Mesenchymal stem cell (in vitro differentiated cells and primary cell): ENCODE measurements around the gene NKAIN2.

Experiments
- DNase-seq: peaks from one replicate; pipeline ENCODE4 v3.0.0-alpha.2; 2013
- H2AFZ ChIP-seq: one replicate; pipeline ENCODE4 v1.6.1; 2013; ENCODE audit warnings: low read depth, mild to moderate bottlenecking, control low read depth, inconsistent platforms, low read length, moderate library complexity
- H2AK5ac ChIP-seq: 2 replicates; pipeline ENCODE4 v1.6.1; 2013; ENCODE audit warnings: low read length, moderate library complexity, mild to moderate bottlenecking, inconsistent platforms; ENCODE audit not compliant: severe bottlenecking
- H2BK120ac ChIP-seq: one replicate; pipeline ENCODE4 v1.6.1; 2013; ENCODE audit warnings: low read depth, mild to moderate bottlenecking, inconsistent platforms, low read length, moderate library complexity
- H2BK12ac ChIP-seq, 2 experiments: one replicate each; pipeline ENCODE4 v1.6.1; 2013; ENCODE audit warnings: inconsistent platforms in 2 of 2, low read length in 2 of 2, mild to moderate bottlenecking in 2 of 2, moderate library complexity in 2 of 2, control low read depth in 1 of 2
- H2BK15ac ChIP-seq: one replicate; pipeline ENCODE4 v1.6.1; 2013; ENCODE audit warnings: mild to moderate bottlenecking, low read depth, inconsistent platforms; ENCODE audit not compliant: poor library complexity, severe bottlenecking
- H2BK5ac ChIP-seq: 2 replicates; pipeline ENCODE4 v1.6.1; 2013; ENCODE audit warnings: low read depth, mild to moderate bottlenecking, low read length, control low read depth, inconsistent platforms; ENCODE audit not compliant: poor library complexity, severe bottlenecking
- H3K14ac ChIP-seq, 2 experiments: one replicate each; pipeline ENCODE4 v1.6.1; 2013; ENCODE audit warnings: inconsistent platforms in 2 of 2, low read length in 2 of 2, control low read depth in 1 of 2, mild to moderate bottlenecking in 1 of 2, moderate library complexity in 1 of 2
- H3K18ac ChIP-seq, 2 experiments: one replicate each; pipeline ENCODE4 v1.6.1; 2013; ENCODE audit warnings: inconsistent platforms in 2 of 2, low read length in 2 of 2, control low read depth in 1 of 2, low read depth in 1 of 2, mild to moderate bottlenecking in 1 of 2
- H3K23ac ChIP-seq, 2 experiments: one replicate each; pipeline ENCODE4 v1.6.1; 2013; ENCODE audit warnings: inconsistent platforms in 2 of 2, low read length in 2 of 2, mild to moderate bottlenecking in 2 of 2, moderate library complexity in 2 of 2, control low read depth in 1 of 2
- H3K27ac ChIP-seq: 2 replicates; pipeline ENCODE4 v1.5.1; 2013; ENCODE audit warnings: mild to moderate bottlenecking, moderate library complexity, low read length, control low read depth, inconsistent platforms; ENCODE audit not compliant: poor library complexity, severe bottlenecking
- H3K27me3 ChIP-seq, 2 experiments: 2 replicates each; pipeline versions ENCODE4 v1.6.1 to v1.7.0; 2013; ENCODE audit warnings: low read length in 2 of 2, mild to moderate bottlenecking in 2 of 2, moderate library complexity in 2 of 2, control low read depth in 1 of 2, inconsistent platforms in 1 of 2; ENCODE audit not compliant: control insufficient read depth in 1 of 2, insufficient read depth in 1 of 2
- H3K36me3 ChIP-seq, 2 experiments: 2 replicates each; pipeline versions ENCODE4 v1.6.1 to v1.7.0; 2013; ENCODE audit warnings: low read length in 2 of 2, control low read depth in 1 of 2, inconsistent platforms in 1 of 2, low read depth in 1 of 2, mild to moderate bottlenecking in 1 of 2; ENCODE audit not compliant: insufficient read depth in 2 of 2, control insufficient read depth in 1 of 2
- H3K4ac ChIP-seq, 2 experiments: one replicate each; pipeline ENCODE4 v1.6.1; 2013; ENCODE audit warnings: inconsistent platforms in 2 of 2, low read length in 2 of 2, mild to moderate bottlenecking in 2 of 2, moderate library complexity in 2 of 2, control low read depth in 1 of 2, low read depth in 1 of 2
- H3K4me1 ChIP-seq: 2 replicates; pipeline ENCODE4 v1.6.1; 2013; ENCODE audit warnings: low read depth, low read length, control low read depth; ENCODE audit not compliant: control insufficient read depth, insufficient read depth
- H3K4me2 ChIP-seq: 2 replicates; pipeline ENCODE4 v1.6.1; 2013; ENCODE audit warnings: low read length, mild to moderate bottlenecking, inconsistent platforms; ENCODE audit not compliant: poor library complexity, severe bottlenecking
- H3K4me3 ChIP-seq, 2 experiments: 2 replicates each; pipeline versions ENCODE4 v1.5.1 to v1.7.0; 2013; ENCODE audit warnings: low read length in 2 of 2, mild to moderate bottlenecking in 2 of 2, control low read depth in 1 of 2, low read depth in 1 of 2; ENCODE audit not compliant: insufficient read depth in 1 of 2
- H3K79me1 ChIP-seq: replicated peaks from 2 replicates; pipeline ENCODE4 v1.6.1; 2013; ENCODE audit warnings: mild to moderate bottlenecking, control low read depth, low read length, inconsistent platforms; ENCODE audit not compliant: poor library complexity, severe bottlenecking
- H3K9ac ChIP-seq: 2 replicates; pipeline ENCODE4 v1.7.0; 2013; ENCODE audit warnings: mild to moderate bottlenecking, low read length, moderate library complexity
- H3K9me3 ChIP-seq: 2 replicates; pipeline ENCODE4 v1.7.0; 2013; ENCODE audit warnings: mild to moderate bottlenecking, low read length; ENCODE audit not compliant: control insufficient read depth
- H4K8ac ChIP-seq: one replicate; pipeline ENCODE4 v1.6.1; 2013; ENCODE audit warnings: inconsistent platforms, mild to moderate bottlenecking, low read length, moderate library complexity
- H4K91ac ChIP-seq: one replicate; pipeline ENCODE4 v1.6.1; 2013; ENCODE audit warnings: mild to moderate bottlenecking, low read length, inconsistent platforms
- WGBS: methylation state at CpG from one replicate; pipeline ENCODE4 v1.1.7; 2013; ENCODE audit warnings: mixed read lengths; 5-methylcytosine and 5-hydroxymethylcytosine counted together

Gene NKAIN2

DNA sequence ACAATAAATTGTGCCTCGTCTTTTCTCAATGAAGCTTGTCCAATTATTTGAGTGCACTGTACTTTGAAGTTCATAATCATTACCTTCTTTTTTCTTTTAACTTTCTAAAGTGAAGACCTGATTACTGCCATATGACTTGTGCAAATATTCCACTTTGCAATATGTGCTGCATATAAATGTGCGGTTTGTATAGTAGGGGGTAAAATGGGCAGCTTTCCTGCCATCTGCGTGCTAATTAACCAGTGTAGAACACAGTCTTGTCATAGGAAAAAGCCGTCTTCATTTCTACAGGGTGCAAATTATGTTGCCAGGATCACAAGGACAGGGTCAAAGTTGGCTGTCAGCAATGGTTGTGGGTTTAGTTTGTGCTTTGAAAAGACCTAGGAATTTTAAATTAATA lies 397.0 kb downstream of the NKAIN2 start:
- Histone ChIP-seq H2AFZ (no peak overlapping the region), H3K9ac (no peak overlapping the region), H2BK12ac (no peak overlapping the region), H4K8ac (no peak overlapping the region), H2BK15ac (no peak overlapping the region), H3K4me2 (no peak overlapping the region), H4K91ac (no peak overlapping the region), H2BK5ac (no peak overlapping the region), H3K4me1 (no peaks in the 10 kb centered on the region), H3K27me3 (no peaks in the 10 kb centered on the region), H3K14ac (no peak overlapping the region), H2AK5ac (no peak overlapping the region), H3K27ac (no peak overlapping the region), H2BK120ac (no peak overlapping the region), H3K4ac (no peak overlapping the region), H3K36me3 (no peaks in the 10 kb centered on the region), H3K23ac (no peak overlapping the region), H3K79me1 (no peaks in the 10 kb centered on the region), H3K9me3 (no peaks in the 10 kb centered on the region), H3K18ac (no peak overlapping the region), H3K4me3 (no peak overlapping the region)
- DNase-seq: no peak
- 95% methylated on average over 3 of the region's 4 CpGs for WGBS

DNA sequence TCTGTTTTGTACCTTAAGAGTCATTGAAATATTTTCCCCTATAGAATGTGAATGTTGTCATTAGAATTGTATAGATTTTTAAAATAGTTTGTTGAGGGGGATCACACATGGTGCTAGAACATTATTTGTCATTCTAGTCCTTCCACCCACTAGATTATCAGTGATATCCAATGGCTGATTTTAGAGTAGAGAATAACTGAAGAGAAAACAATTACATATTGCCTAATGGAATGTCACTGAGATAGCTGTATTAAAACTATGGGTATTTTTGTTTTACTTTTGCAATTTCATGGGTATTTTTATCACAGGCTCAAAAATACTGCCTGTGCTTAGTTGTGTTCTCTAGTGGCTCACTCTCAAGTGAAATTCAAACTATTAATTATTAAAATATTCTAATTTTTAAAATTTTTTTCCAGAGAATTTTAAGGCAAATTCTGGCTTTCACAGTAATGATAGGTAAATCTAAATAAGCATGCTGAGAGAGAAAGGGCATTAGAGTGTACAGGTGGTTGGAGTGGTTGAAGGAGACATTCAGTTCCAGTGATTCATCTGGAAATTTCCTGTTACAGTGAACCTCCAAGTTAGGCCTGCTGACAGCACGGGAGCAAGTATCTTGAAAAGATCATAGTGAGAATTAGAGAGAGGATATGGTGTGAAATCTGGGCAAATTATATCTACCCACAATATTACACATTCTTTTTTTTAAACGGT lies 399.6 kb downstream of the NKAIN2 start:
- Histone ChIP-seq H3K4me2 (no peak overlapping the region), H3K79me1 (no peaks in the 10 kb centered on the region), H3K23ac (no peak overlapping the region), H2BK120ac (no peak overlapping the region), H2BK15ac (no peak overlapping the region), H3K9ac (no peak overlapping the region), H3K4me1 (no peaks in the 10 kb centered on the region), H3K27ac (peak overlapping the region; percentile 69), H3K27me3 (no peaks in the 10 kb centered on the region), H4K8ac (no peak overlapping the region), H3K4me3 (no peak overlapping the region), H3K14ac (no peak overlapping the region), H2BK5ac (no peak overlapping the region), H3K4ac (no peak overlapping the region), H2AK5ac (no peak overlapping the region), H3K36me3 (no peaks in the 10 kb centered on the region), H3K18ac (no peak overlapping the region), H4K91ac (no peak overlapping the region), H2BK12ac (no peak overlapping the region), H2AFZ (no peak overlapping the region), H3K9me3 (no peaks in the 10 kb centered on the region)
- no CpG with 5 or more reads among the region's 2 CpGs for WGBS
- peak; percentile 43 for DNase-seq

GRCh38 chr6:124203812-124204167 lies 400.1 kb downstream of the NKAIN2 start:
- Histone ChIP-seq H3K79me1 (no peaks in the 10 kb centered on the region), H4K91ac (no peak overlapping the region), H3K27ac (peak overlapping the region; percentile 30), H2AK5ac (no peak overlapping the region), H3K23ac (no peak overlapping the region), H3K4ac (no peak overlapping the region), H3K9ac (no peak overlapping the region), H3K9me3 (no peaks in the 10 kb centered on the region), H3K4me2 (no peak overlapping the region), H3K18ac (no peak overlapping the region), H2BK12ac (no peak overlapping the region), H3K27me3 (no peaks in the 10 kb centered on the region), H2AFZ (no peak overlapping the region), H2BK120ac (no peak overlapping the region), H3K4me1 (no peaks in the 10 kb centered on the region), H3K36me3 (no peaks in the 10 kb centered on the region), H3K4me3 (no peak overlapping the region), H3K14ac (no peak overlapping the region), H4K8ac (no peak overlapping the region), H2BK15ac (no peak overlapping the region), H2BK5ac (no peak overlapping the region)
- WGBS: 48% methylated on average over 1 of the region's 2 CpGs
- peak; percentile 48 for DNase-seq

DNA sequence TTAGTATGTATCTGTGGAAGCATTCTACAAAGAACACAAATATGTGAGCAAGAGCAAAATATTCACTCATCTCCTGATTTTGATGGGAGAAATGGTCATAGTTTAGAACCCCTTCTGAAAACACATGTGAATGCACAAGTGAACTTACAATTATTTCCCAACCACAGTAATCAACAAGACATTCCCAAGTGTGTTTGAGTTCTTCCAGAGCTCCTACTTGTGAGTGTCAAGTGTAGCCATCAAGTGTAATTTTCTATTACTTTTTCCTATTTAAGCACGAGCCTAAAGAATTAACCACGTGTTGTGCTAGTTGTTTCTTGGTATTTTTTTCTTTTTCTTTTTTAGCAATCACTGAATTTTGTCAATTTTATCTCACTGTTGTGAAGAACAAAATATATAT lies 402.3 kb downstream of the NKAIN2 start:
- H3K27ac ChIP-seq: no peak overlapping the region
- WGBS: no CpG with 5 or more reads among the region's 2 CpGs

More for the DNA sequence above, 402.3 kb downstream of the NKAIN2 start:
- Histone ChIP-seq H3K23ac (no peak overlapping the region), H3K4me2 (no peak overlapping the region), H2BK120ac (no peak overlapping the region), H3K18ac (no peak overlapping the region), H2BK15ac (no peak overlapping the region), H3K79me1 (no peaks in the 10 kb centered on the region), H3K9ac (no peak overlapping the region), H2BK5ac (no peak overlapping the region), H3K27me3 (no peaks in the 10 kb centered on the region), H3K9me3 (peaks cover 2% of the 10 kb centered on the region), H3K36me3 (no peaks in the 10 kb centered on the region), H4K91ac (no peak overlapping the region), H3K4me3 (no peak overlapping the region), H2BK12ac (no peak overlapping the region), H2AFZ (no peak overlapping the region), H3K4ac (no peak overlapping the region), H4K8ac (no peak overlapping the region), H3K14ac (no peak overlapping the region), H2AK5ac (no peak overlapping the region), H3K4me1 (no peaks in the 10 kb centered on the region)
- DNase-seq: peak; percentile 14
